ENCODE results near the gene ABCA3.

ABCA3 gene

GRCh38 chr16:2383501-2383900 is 43.0 kb upstream of the ABCA3 start:
- H3K4me3 ChIP-seq (ENCODE audit: low read depth, low read length) = no peak overlapping the region
- no peak for TF ChIP-seq CTCF (IDR thresholded peaks at IDR 0.05; ENCODE audit: low read depth, low read length)

GRCh38 chr16:2374644-2375043 is 34.1 kb upstream of the ABCA3 start:
- no peak overlapping the region for H3K4me3 ChIP-seq (ENCODE audit: low read depth, low read length)
- no peak for TF ChIP-seq CTCF (IDR thresholded peaks at IDR 0.05; ENCODE audit: low read depth, low read length)

- TF ChIP-seq CTCF (IDR thresholded peaks at IDR 0.05; ENCODE audit: low read depth, low read length) = no peak
- H3K4me3 ChIP-seq (ENCODE audit: low read depth, low read length) = no peak overlapping the region
Observed at GRCh38 chr16:2373176-2373575, 32.6 kb upstream of the ABCA3 start.

GRCh38 chr16:2372684-2373083 is 32.2 kb upstream of the ABCA3 start:
- no peak overlapping the region for H3K4me3 ChIP-seq (ENCODE audit: low read depth, low read length)
- no peak for TF ChIP-seq CTCF (IDR thresholded peaks at IDR 0.05; ENCODE audit: low read depth, low read length)

- TF ChIP-seq CTCF (IDR thresholded peaks at IDR 0.05; ENCODE audit: low read depth, low read length) = no peak
- no peak overlapping the region for H3K4me3 ChIP-seq (ENCODE audit: low read depth, low read length)
Observed at GRCh38 chr16:2371421-2371820, 30.9 kb upstream of the ABCA3 start.

- no peak overlapping the region for H3K4me3 ChIP-seq (ENCODE audit: low read depth, low read length)
- no peak for TF ChIP-seq CTCF (IDR thresholded peaks at IDR 0.05; ENCODE audit: low read depth, low read length)
Observed at GRCh38 chr16:2370721-2371120, 30.2 kb upstream of the ABCA3 start.

- H3K4me3 ChIP-seq (ENCODE audit: low read depth, low read length) = no peak overlapping the region
- TF ChIP-seq CTCF (IDR thresholded peaks at IDR 0.05; ENCODE audit: low read depth, low read length) = no peak
Observed at GRCh38 chr16:2366660-2367309, 26.3 kb upstream of the ABCA3 start.

Data from WI38 (cell line).